ENCODE data around the gene USP53. TPM values are rescaled to one million over a fixed set of nuclear protein-coding genes. Genes with fewer than 3 reads are reported as not detected.

The USP53 gene
- total and polyA plus RNA-seq, 10 of the 15 experiments (the other 5 are each of a cell fraction or from before 2014, with no cell fraction given): 0.23 to 4.0 (median 2.7) TPM

DNA sequence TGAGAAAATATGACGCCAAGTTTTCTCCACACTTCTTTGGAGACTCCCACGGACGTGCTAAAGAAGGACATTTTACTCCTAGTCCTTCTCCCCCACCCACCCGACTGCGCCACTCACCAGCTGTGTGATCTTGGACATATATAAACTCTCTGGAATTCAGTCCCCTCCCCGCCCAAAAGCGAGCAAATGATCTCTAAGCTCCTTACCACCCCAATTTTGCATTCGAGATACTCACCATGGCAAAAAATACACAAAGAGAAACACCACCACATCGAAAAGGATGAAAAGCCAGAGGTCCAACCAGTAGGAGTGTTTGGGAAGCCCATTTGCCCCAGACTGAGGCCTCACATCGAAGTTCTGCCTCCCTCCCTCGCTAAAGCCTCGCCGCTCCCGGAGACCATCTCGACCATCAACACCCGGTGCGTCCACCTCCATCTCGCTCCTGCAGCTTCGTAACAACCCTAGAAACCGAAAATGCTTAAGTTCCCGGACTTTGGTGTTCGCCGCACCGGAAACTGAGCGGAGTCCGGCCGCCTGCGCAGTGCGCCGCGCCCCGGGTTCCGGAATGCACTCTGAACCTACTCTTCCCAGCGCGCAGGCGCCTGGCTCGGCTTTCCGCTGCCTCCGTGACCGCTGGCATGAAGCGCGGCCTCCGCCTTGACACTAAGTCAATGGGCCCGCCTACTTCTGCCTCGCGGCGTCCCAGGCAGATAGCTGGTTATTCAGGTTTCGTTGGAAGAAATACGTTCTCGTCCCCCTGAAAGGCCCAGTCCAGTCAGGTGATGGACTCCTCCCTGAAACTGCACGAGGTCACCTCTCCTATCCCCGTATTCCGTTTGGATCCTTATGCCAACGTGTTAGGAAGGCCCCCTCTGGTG is 87.8 kb downstream of the USP53 start (continued):
- TF ChIP-seq, protein P1, sequence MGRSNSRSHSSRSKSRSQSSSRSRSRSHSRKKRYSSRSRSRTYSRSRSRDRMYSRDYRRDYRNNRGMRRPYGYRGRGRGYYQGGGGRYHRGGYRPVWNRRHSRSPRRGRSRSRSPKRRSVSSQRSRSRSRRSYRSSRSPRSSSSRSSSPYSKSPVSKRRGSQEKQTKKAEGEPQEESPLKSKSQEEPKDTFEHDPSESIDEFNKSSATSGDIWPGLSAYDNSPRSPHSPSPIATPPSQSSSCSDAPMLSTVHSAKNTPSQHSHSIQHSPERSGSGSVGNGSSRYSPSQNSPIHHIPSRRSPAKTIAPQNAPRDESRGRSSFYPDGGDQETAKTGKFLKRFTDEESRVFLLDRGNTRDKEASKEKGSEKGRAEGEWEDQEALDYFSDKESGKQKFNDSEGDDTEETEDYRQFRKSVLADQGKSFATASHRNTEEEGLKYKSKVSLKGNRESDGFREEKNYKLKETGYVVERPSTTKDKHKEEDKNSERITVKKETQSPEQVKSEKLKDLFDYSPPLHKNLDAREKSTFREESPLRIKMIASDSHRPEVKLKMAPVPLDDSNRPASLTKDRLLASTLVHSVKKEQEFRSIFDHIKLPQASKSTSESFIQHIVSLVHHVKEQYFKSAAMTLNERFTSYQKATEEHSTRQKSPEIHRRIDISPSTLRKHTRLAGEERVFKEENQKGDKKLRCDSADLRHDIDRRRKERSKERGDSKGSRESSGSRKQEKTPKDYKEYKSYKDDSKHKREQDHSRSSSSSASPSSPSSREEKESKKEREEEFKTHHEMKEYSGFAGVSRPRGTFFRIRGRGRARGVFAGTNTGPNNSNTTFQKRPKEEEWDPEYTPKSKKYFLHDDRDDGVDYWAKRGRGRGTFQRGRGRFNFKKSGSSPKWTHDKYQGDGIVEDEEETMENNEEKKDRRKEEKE (IDR thresholded peaks at IDR 0.05): no peak
- TF ChIP-seq TCF7 (IDR thresholded peaks at IDR 0.05; ENCODE audit: borderline replicate concordance): no peak; the same call in 1 of the 2 replicates
- no peak for TF ChIP-seq ZBTB4 (CRISPR knock-in tag; IDR thresholded peaks at IDR 0.05)
- TF ChIP-seq BRCA1 (IDR thresholded peaks at IDR 0.05; ENCODE audit: low read depth, low read length): no peak
- TF ChIP-seq JUND (IDR thresholded peaks at IDR 0.05; ENCODE audit: low read depth, low read length): no peak
- peak; percentile 76; the same call in 1 of the 2 replicates for TF ChIP-seq SMAD5 (IDR thresholded peaks at IDR 0.05; ENCODE audit: low read depth)
- TF ChIP-seq SMARCA5 (IDR thresholded peaks at IDR 0.05): no peak
- TF ChIP-seq PBX3 (IDR thresholded peaks at IDR 0.05; ENCODE audit: insufficient replicate concordance, low read depth, low read length): no peak
- TF ChIP-seq CBFB (IDR thresholded peaks at IDR 0.05; ENCODE audit: low read depth): no peak
- no peak for TF ChIP-seq ESRRA (IDR thresholded peaks at IDR 0.05; ENCODE audit: low read length)
- TF ChIP-seq KLF5 (IDR thresholded peaks at IDR 0.05; ENCODE audit: partially characterized antibody): no peak
- peak; percentile 56 for TF ChIP-seq SMAD1 (IDR thresholded peaks at IDR 0.05; ENCODE audit: low read depth, partially characterized antibody)
- TF ChIP-seq TCF12 (IDR thresholded peaks at IDR 0.05; ENCODE audit: low read depth, low read length): no peak
- peak; percentile 76; the same call in 1 of the 2 replicates for TF ChIP-seq CBX5 (IDR thresholded peaks at IDR 0.05; ENCODE audit: low read depth)
- peak; percentile 86 for TF ChIP-seq NR2C1 (IDR thresholded peaks at IDR 0.05)
- peak; percentile 73 for TF ChIP-seq HCFC1 (IDR thresholded peaks at IDR 0.05; ENCODE audit: low read length)
- TF ChIP-seq IRF4 (IDR thresholded peaks at IDR 0.05; ENCODE audit: low read depth, low read length): peak; percentile 40; the same call in 1 of the 2 replicates
- TF ChIP-seq, protein P2, sequence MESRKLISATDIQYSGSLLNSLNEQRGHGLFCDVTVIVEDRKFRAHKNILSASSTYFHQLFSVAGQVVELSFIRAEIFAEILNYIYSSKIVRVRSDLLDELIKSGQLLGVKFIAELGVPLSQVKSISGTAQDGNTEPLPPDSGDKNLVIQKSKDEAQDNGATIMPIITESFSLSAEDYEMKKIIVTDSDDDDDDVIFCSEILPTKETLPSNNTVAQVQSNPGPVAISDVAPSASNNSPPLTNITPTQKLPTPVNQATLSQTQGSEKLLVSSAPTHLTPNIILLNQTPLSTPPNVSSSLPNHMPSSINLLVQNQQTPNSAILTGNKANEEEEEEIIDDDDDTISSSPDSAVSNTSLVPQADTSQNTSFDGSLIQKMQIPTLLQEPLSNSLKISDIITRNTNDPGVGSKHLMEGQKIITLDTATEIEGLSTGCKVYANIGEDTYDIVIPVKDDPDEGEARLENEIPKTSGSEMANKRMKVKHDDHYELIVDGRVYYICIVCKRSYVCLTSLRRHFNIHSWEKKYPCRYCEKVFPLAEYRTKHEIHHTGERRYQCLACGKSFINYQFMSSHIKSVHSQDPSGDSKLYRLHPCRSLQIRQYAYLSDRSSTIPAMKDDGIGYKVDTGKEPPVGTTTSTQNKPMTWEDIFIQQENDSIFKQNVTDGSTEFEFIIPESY (IDR thresholded peaks at IDR 0.05): no peak
- no peak for TF ChIP-seq MYB (IDR thresholded peaks at IDR 0.05; ENCODE audit: borderline replicate concordance, low read depth, low read length)
- TF ChIP-seq RAD51 (IDR thresholded peaks at IDR 0.05): no peak
- no peak for TF ChIP-seq SP1 (IDR thresholded peaks at IDR 0.05; ENCODE audit: low read depth, low read length)
- TF ChIP-seq WRNIP1 (IDR thresholded peaks at IDR 0.05; ENCODE audit: borderline replicate concordance, low read depth, low read length): no peak

Measured in GM12878 (cell line).